Measurements from ENCODE around the gene WNT7B.

The WNT7B gene

DNA sequence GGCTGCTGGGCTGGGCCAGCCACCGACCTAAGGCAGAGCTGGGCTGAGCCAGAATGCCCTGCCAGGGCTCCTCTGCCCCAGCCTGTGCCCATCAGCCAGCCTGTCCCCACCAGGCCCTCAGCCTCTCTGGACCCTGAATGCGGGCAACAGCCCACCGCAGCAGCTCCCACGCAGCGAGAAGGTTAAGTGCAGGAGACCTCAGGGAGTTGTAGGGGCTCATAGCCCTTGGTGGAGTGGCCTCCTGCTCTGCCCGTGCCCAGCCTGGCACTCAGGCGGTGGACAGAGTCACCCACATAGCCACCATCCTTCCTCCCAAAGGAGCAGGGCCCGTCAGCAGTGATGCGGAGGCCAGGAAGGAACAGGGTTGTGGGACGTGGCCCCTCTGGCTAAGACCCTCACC, 19.1 kb downstream of the WNT7B start:
- TF ChIP-seq, protein P1, sequence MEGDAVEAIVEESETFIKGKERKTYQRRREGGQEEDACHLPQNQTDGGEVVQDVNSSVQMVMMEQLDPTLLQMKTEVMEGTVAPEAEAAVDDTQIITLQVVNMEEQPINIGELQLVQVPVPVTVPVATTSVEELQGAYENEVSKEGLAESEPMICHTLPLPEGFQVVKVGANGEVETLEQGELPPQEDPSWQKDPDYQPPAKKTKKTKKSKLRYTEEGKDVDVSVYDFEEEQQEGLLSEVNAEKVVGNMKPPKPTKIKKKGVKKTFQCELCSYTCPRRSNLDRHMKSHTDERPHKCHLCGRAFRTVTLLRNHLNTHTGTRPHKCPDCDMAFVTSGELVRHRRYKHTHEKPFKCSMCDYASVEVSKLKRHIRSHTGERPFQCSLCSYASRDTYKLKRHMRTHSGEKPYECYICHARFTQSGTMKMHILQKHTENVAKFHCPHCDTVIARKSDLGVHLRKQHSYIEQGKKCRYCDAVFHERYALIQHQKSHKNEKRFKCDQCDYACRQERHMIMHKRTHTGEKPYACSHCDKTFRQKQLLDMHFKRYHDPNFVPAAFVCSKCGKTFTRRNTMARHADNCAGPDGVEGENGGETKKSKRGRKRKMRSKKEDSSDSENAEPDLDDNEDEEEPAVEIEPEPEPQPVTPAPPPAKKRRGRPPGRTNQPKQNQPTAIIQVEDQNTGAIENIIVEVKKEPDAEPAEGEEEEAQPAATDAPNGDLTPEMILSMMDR (IDR thresholded peaks at IDR 0.05; ENCODE audit: extremely low read depth, missing control alignments) = no peak
- no peak for DNase-seq (ENCODE audit: low spot score)

DNA sequence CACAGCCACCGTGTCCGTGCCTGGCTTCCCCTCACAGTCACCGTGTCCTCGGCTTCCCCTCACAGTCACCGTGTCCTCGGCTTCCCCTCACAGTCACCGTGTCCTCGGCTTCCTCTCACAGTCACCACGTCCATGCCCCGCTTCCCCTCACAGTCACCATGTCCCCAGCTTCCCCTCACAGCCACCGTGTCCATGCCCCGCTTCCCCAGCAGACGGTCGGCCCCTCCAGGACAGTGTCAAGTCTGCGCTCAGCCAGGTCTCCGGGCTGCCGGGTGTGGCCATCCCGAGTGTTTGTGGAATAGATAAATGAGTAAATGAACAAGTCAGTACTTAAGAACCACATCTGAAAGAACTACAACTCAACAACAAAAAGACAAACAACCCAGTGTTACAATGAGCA, 23.8 kb downstream of the WNT7B start:
- no peak for DNase-seq (ENCODE audit: low spot score)
- TF ChIP-seq, protein P1 (IDR thresholded peaks at IDR 0.05; ENCODE audit: extremely low read depth, missing control alignments) = no peak

DNA sequence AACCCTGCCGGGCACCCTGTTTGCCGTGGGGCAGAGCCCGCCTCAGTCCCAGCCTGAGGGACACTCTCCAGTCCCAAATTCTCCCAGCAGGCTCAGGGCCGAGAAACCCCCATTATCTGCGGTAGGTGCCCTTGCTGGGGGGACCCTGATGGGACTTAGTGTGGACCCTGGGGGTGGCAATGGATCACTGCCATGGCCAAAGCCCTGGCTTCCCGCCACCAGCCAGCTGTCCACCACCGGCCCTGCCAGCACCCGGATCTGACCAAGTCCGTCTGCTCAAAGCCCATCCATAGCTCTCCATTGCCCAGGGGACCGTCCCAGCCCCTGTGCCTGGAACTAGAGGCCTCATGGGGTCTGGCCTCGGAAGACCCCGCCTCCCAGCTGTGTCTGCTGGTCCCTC, 24.4 kb downstream of the WNT7B start:
- TF ChIP-seq, protein P1 (IDR thresholded peaks at IDR 0.05; ENCODE audit: extremely low read depth, missing control alignments) = no peak
- DNase-seq (ENCODE audit: low spot score) = no peak

- no peak for DNase-seq (ENCODE audit: low spot score)
- TF ChIP-seq, protein P1 (IDR thresholded peaks at IDR 0.05; ENCODE audit: extremely low read depth, missing control alignments) = no peak
Observed at GRCh38 chr22:45952151-45952550, 24.8 kb downstream of the WNT7B start.

- DNase-seq (ENCODE audit: low spot score) = no peak
- TF ChIP-seq, protein P1 (IDR thresholded peaks at IDR 0.05; ENCODE audit: extremely low read depth, missing control alignments) = no peak
Observed at GRCh38 chr22:45949891-45950290, 27.1 kb downstream of the WNT7B start.

GRCh38 chr22:45949258-45949870, 27.6 kb downstream of the WNT7B start:
- DNase-seq (ENCODE audit: low spot score) = no peak
- TF ChIP-seq, protein P1 (IDR thresholded peaks at IDR 0.05; ENCODE audit: extremely low read depth, missing control alignments) = no peak

- TF ChIP-seq, protein P1 (IDR thresholded peaks at IDR 0.05; ENCODE audit: extremely low read depth, missing control alignments) = no peak
- no peak for DNase-seq (ENCODE audit: low spot score)
Observed at GRCh38 chr22:45948081-45948648, 28.8 kb downstream of the WNT7B start.

Data from GM20000 (cell line).